ENCODE measurements around the gene MCRIP1.

MCRIP1 gene

GRCh38 chr17:81821603-81822311, 11.3 kb downstream of the MCRIP1 start:
- DNase-seq (ENCODE audit: low read depth in 2 of 3, low spot score in 2 of 3), result no peak

- DNase-seq (ENCODE audit: low read depth in 2 of 3, low spot score in 2 of 3), result no peak
Measured at GRCh38 chr17:81821147-81821546, 11.9 kb downstream of the MCRIP1 start.

DNA sequence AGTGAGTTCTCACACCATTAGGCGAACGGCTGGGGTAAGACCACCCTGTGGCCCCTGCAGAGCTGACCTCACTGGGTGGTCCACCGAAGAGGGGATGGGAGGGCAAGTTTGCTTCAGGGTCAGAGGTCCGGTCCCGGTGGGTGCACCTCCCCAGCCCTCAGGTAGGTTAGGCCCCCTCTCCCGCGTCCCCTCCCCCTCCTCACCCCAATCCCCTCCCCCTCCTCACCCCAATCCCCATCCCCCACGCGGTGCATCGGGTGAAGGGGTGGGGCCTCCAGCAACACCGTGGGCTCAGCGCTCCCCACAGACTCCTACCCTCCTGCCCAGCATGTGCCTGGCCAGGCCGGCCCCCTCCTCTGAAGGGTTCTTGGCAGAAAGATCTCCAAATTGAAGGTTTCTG, 13.4 kb downstream of the MCRIP1 start:
- DNase-seq (ENCODE audit: low read depth in 2 of 3, low spot score in 2 of 3), result no peak

DNA sequence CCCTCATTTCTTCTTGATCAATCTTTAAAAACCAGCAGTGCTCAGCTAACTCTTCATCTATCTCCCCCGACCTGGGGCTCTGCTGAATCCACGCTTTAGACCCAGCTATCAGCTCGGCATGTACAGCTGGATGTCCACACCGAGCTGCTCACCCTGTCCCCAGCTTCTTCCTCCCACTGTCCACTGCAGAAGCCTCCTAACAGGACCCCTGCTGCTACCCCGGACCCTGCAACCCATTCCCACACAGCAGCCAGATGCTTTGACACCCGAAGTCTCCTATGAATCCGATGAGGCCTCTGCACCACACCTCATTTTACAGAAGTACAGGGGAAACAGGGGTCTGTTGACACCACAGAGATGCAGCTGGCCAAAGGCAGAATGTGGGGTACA, 15.3 kb downstream of the MCRIP1 start:
- DNase-seq (ENCODE audit: low read depth in 2 of 3, low spot score in 2 of 3), result no peak

DNA sequence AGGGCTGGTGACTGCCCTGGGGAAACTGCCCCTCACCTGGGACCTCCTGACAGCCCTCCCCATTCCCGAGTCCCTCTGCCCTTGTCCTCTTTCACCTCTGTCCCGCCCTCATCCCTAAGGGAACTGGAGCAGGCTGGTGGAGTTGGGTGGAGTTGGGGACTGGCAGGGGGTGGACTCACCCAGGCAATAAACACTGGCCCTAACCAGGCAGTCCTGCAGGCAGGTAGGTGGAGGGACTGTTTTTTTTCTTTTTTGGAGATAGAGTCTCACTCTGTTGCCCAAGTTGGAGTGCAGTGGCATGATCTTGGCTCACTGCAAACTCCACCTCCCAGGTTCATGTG, 17.5 kb downstream of the MCRIP1 start:
- DNase-seq (ENCODE audit: low read depth in 2 of 3, low spot score in 2 of 3), result no peak

DNA sequence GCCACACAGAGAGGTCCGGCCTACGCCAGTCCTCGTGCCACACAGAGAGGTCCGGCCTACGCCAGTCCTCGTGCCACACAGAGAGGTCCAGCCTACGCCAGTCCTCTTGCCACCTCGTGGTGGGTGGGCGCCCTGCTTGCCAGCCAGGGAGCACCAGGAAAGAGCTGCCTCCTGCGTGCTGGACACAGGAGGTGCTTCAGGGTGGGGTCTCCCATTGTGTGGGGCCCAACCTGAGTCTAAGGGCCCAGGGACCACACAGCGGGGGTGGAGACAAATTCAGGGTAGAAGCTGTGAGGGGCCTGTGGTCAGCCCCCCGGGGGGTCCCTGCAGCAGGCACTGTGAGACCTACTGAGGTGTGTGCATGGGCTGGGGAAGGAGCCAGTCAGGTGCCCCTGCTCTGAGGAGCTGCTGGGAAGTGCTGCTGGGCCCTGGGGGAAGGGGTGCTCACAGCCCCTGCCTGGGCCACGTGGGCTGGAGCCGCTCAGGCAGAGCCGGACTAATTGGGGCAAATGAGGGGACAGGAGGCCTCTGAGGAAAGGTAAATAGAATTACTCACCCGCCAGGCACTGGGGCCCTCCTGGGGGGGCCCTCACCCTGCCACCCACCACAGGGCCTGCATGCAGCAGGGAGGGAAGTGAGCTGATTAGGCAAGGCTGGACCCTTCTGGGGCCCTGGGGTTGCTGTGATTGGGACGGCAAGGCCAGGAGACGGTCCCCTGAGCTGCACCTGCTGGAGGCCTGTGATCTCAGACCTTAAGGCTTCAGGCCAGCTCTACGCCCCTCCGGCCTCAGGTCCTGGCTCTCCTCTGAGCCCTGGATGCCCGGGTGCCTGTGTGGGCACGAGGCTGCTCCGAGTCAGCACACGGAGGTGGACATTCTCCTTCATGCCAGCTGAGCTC, 18.1 kb downstream of the MCRIP1 start:
- DNase-seq (ENCODE audit: low read depth in 2 of 3, low spot score in 2 of 3), result no peak

- no peak for DNase-seq (ENCODE audit: low read depth in 2 of 3, low spot score in 2 of 3)
Measured at GRCh38 chr17:81813861-81814683, 19.0 kb downstream of the MCRIP1 start.

DNA sequence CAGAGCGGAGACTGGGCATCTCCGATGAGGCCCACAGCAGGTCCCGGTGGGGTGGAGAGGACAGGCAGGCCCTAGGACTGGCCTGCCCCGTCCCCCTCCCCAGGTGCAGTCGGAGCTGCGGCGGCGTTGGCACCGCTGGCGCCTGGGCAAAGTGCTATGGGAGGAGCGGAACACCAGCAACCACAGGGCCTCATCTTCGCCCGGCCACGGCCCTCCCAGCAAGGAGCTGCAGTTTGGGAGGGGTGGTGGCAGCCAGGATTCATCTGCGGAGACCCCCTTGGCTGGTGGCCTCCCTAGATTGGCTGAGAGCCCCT, 19.8 kb downstream of the MCRIP1 start:
- DNase-seq (ENCODE audit: low read depth in 2 of 3, low spot score in 2 of 3), result no peak

DNA sequence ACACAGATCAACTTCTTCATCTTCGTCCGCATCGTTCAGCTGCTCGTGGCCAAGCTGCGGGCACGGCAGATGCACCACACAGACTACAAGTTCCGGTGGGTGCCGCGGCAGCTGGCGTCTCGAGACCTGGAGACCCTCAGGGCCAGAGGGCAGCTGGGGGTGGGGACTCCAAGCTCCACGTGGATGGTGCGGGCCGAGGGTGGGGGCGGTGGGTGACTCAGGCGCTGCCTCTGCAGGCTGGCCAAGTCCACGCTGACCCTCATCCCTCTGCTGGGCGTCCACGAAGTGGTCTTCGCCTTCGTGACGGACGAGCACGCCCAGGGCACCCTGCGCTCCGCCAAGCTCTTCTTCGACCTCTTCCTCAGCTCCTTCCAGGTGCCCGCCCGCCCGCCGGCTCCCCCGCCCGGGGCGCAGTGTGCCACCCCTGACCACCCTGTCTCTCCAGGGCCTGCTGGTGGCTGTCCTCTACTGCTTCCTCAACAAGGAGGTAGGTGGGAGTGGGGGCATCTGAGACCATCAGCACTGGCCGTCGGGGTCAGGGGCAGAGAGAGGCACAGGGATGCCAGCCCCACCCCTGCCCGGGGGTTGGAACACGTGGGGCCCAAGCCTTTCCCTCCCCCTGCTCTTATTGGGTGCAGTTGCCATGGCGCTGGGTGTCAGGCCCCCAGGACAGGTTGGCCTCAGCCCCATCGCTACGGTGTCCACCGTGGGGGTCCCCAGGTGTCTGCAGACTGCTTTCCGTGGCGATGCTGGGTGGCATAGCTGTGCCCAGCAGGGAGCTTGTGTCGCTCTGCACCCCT, 20.3 kb downstream of the MCRIP1 start:
- no peak for DNase-seq (ENCODE audit: low read depth in 2 of 3, low spot score in 2 of 3)

DNA sequence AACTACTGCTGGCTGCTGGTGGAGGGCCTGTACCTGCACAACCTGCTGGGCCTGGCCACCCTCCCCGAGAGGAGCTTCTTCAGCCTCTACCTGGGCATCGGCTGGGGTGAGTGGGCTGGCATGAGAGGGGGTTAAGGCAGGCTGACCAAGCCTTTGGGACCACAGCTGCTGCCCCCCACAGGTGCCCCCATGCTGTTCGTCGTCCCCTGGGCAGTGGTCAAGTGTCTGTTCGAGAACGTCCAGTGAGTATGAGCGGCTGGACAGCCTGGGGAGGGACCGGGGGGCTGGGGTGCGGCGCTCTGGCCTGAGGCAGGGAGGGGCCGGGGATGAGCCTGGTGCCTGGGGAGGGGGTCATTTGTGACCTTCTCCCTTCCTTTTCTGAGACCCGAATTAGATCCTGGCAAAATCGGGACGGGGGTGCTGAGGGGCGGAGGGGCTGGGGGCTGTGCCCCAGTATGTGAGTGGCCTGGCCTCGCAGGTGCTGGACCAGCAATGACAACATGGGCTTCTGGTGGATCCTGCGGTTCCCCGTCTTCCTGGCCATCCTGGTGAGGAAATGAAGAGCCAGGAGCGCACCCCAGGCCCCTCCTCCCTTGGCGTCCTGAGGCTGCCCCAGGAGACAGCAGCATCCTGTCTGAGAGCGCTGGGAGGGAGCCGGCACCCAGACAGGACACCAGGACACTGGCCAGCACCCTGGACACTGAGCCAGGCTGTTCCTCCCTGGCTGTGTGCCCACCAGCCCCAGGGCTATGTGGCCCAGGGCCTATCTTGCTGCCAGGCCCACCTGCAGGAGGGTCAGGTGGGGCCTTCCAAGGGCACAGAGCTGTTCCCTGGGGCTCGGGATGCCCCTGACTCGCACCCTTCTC, 21.2 kb downstream of the MCRIP1 start:
- DNase-seq (ENCODE audit: low read depth in 2 of 3, low spot score in 2 of 3), result no peak

DNA sequence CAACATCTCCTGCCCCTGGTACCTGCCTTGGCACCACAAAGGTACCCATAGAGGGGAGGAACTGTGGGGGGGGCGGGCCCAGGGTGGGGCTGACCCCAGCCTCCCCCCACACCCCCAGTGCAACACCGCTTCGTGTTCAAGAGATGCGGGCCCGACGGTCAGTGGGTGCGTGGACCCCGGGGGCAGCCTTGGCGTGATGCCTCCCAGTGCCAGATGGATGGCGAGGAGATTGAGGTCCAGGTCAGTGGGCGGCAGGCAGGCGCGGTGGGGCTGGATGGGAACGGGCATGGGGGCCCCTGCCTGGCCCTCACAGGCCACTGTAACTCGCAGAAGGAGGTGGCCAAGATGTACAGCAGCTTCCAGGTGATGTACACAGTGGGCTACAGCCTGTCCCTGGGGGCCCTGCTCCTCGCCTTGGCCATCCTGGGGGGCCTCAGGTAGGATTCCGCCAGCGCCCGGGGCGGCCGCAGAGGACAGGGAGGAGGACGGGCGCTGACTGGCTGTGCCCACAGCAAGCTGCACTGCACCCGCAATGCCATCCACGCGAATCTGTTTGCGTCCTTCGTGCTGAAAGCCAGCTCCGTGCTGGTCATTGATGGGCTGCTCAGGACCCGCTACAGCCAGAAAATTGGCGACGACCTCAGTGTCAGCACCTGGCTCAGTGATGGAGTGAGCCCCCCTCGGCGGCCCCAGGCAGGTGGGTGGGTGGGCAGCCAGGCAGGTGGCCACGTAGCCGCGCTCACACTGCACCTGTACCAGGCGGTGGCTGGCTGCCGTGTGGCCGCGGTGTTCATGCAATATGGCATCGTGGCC, 22.0 kb downstream of the MCRIP1 start:
- no peak for DNase-seq (ENCODE audit: low read depth in 2 of 3, low spot score in 2 of 3)

DNA sequence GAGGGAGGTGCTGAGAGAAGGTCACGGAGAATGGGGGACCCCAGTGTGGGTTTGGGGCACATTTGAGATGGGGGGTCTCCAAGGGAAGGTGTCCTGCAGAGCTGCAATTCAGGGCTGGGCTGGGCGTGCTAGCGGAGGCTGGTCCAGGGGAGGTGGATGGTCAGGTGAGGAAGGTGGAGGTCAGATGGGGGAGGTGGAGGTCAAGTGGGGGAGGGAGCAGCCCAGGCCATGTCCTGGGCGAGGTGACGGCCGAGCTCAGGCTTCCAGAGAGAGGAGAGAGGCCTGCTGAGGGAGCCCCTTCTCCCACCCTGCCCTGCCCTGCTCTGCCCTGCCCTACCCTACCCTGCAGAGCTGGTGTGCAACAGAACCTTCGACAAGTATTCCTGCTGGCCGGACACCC, 22.6 kb downstream of the MCRIP1 start:
- DNase-seq (ENCODE audit: low read depth in 2 of 3, low spot score in 2 of 3), result no peak

DNA sequence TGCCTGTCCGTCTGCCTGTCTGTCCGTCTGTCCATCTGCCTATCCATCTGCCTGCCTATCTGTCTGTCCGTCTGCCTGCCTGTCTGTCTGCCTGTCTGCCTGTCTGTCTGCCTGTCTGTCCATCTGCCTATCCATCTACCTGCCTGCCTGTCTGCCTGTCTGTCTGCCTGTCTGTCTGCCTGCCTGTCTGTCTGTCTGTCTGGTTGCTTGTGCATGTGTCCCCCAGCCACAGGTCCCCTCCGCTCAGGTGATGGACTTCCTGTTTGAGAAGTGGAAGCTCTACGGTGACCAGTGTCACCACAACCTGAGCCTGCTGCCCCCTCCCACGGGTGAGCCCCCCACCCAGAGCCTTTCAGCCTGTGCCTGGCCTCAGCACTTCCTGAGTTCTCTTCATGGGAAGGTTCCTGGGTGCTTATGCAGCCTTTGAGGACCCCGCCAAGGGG, 23.5 kb downstream of the MCRIP1 start:
- DNase-seq (ENCODE audit: low read depth in 2 of 3, low spot score in 2 of 3), result no peak

DNA sequence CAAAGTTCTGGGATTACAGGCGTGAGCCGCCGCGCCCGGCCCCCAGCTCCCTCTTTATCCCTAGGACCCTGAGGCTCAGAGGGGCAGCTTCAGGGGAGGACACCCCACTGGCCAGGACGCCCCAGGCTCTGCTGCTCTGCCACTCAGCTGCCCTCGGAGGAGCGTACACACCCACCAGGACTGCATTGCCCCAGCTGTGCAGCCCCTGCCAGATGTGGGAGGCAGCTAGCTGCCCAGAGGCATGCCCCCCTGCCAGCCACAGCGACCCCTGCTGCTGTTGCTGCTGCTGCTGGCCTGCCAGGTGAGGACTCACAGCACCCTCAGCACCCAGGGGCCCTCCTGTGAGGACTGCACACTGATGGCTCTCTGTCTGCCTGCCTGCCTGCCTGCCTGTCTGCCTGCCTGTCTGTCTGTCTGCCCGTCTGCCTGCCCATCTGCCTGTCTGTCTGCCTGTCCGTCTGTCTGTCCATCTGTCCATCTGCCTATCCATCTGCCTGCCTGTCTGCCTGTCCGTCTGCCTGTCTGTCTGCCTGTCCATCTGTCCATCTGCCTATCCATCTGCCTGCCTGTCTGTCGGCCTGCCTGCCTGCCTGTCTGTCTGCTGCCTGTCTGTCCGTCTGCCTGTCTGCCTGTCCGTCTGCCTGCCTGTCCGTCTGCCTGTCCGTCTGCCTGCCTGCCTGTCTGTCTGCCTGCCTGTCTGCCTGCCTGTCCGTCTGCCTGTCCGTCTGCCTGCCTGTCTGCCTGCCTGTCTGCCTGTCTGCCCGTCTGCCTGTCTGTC, 24.1 kb downstream of the MCRIP1 start:
- DNase-seq (ENCODE audit: low read depth in 2 of 3, low spot score in 2 of 3), result no peak

DNA sequence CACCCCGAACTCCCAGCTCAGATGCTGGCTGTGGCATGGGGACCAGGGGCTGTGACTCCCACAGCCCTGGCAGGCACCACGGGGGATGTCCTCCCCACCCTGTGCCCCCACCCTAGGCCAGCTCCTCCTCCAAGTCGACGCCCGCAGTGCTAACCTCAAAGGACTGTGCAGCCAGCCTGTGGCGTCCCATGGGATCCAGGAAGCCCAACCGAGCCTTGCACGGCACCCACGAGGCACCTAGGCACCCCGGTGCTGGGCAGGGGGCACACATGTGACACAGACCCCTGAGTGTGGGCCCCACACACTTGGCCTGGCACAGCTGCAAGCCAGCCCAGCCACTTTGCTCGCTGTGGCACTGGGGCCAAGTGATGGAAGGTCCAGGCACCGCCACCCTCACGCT, 25.3 kb downstream of the MCRIP1 start:
- no peak for DNase-seq (ENCODE audit: low read depth in 2 of 3, low spot score in 2 of 3)

- DNase-seq (ENCODE audit: low read depth in 2 of 3, low spot score in 2 of 3), result no peak
Measured at GRCh38 chr17:81807210-81807719, 25.8 kb downstream of the MCRIP1 start.

DNA sequence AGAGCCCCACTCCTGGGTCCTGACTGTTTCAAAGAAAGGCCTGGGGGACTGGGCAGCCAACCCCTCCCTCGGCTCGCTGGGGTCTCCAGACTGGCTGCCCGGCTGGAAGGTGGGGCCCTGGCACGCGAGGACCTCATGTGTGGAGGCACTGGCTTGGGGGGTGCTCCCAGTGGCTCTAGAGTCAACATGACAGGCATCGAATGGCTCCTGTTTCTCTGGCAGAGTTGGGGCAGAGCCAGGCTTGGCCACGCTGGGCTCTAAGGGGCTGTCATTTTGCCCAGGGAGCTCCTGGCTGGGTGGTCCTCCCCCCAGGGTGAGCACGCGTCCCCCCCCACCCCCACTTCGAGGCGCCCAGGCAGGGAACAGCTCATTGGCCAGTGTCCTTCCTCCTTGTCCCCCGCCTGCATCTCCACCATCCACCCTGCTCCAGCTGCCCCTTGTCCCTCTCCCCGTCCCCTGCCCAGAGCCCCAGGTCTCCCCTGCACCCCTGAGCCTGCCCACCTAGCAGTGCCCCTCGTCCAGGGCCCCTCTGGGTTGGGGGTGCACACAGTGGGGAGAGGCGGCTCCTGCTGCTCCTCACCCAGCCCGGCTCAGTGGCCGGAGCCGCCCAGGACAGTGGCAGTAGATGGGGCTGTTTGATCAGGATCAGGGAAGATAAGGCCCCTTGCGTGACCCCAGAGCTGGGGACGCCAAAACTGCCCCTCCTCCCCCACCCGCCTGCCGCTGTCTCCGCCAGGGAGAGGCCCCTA, 26.5 kb downstream of the MCRIP1 start:
- DNase-seq (ENCODE audit: low read depth in 2 of 3, low spot score in 2 of 3), result no peak
